Measurements from ENCODE around the gene AHRR.

DNA sequence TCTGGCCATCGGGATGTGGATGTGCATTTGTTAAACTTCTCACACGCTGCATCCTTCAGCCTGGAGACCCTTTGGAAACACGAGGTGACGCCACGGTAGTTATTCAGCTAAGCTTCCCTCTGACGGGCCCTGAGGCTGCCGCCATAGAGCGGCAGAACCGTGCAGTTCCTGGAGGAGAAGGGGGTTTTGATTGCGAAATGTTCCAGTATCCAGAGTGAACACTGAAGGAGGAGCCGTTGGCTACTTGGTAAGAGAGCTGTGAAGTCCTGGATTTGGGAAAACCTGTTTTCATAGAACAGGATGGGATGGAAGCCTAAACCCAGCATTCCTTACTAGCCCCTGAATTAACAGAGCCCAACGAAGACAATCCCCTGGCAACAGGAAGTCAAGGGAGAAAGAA is 98.5 kb downstream of the AHRR start:
- TF ChIP-seq ZNF384 (IDR thresholded peaks at IDR 0.05) (no peak), ELF4 (IDR thresholded peaks at IDR 0.05) (no peak), FOXM1 (IDR thresholded peaks at IDR 0.05; ENCODE audit: borderline replicate concordance) (no peak), ARNT (IDR thresholded peaks at IDR 0.05) (no peak), CTBP1 (IDR thresholded peaks at IDR 0.05; ENCODE audit: borderline replicate concordance) (no peak), TARDBP (IDR thresholded peaks at IDR 0.05) (no peak), SUZ12 (IDR thresholded peaks at IDR 0.05) (no peak), L3MBTL2 (conservative IDR thresholded peaks at IDR 0.05) (no peak)
